ENCODE data around the gene TRIM67.

TRIM67 gene

GRCh38 chr1:231188072-231188471 lies 26.2 kb downstream of the TRIM67 start:
- Histone ChIP-seq H3K4me2 (ENCODE audit: low read depth, low read length) (no peak overlapping the region), H4K20me1 (ENCODE audit: insufficient read depth, low read length) (no peaks in the 10 kb centered on the region), H3K36me3 (replicated peaks; ENCODE audit: insufficient read depth, low read length) (no peaks in the 10 kb centered on the region), H3K27me3 (replicated peaks; ENCODE audit: insufficient read depth, low read length) (no peaks in the 10 kb centered on the region), H3K9ac (ENCODE audit: low read length) (no peak overlapping the region), H2AFZ (ENCODE audit: low read length) (no peak overlapping the region), H3K4me3 (ENCODE audit: low read length) (no peak overlapping the region), H3K27ac (ENCODE audit: low read length) (no peak overlapping the region), H3K4me1 (ENCODE audit: low read length) (no peaks in the 10 kb centered on the region), H3K9me3 (replicated peaks; ENCODE audit: insufficient read depth, low read length) (no peaks in the 10 kb centered on the region), H3K79me2 (ENCODE audit: low read length) (no peaks in the 10 kb centered on the region), H3K9me2 (replicated peaks; ENCODE audit: insufficient read depth, low read length) (no peaks in the 10 kb centered on the region), H3F3A (ENCODE audit: insufficient read depth, low read length) (no peaks in the 10 kb centered on the region)
- no peak for TF ChIP-seq CTCF (IDR thresholded peaks at IDR 0.05; ENCODE audit: low read length)
- TF ChIP-seq EZH2 (optimal IDR thresholded peaks at IDR 0.05; ENCODE audit: low read depth, low read length) = no peak
- no peak for TF ChIP-seq EZH2phosphoT487 (IDR thresholded peaks at IDR 0.05; ENCODE audit: low read length)
- DNase-seq = no peak

GRCh38 chr1:231188768-231189167 lies 26.9 kb downstream of the TRIM67 start:
- Histone ChIP-seq H3K9me3 (replicated peaks; ENCODE audit: insufficient read depth, low read length) (no peaks in the 10 kb centered on the region), H3F3A (ENCODE audit: insufficient read depth, low read length) (no peaks in the 10 kb centered on the region), H3K4me1 (ENCODE audit: low read length) (no peaks in the 10 kb centered on the region), H3K9ac (ENCODE audit: low read length) (no peak overlapping the region), H3K4me3 (ENCODE audit: low read length) (no peak overlapping the region), H3K9me2 (replicated peaks; ENCODE audit: insufficient read depth, low read length) (no peaks in the 10 kb centered on the region), H4K20me1 (ENCODE audit: insufficient read depth, low read length) (no peaks in the 10 kb centered on the region), H3K36me3 (replicated peaks; ENCODE audit: insufficient read depth, low read length) (no peaks in the 10 kb centered on the region), H3K27me3 (replicated peaks; ENCODE audit: insufficient read depth, low read length) (no peaks in the 10 kb centered on the region), H3K4me2 (ENCODE audit: low read depth, low read length) (no peak overlapping the region), H3K79me2 (ENCODE audit: low read length) (no peaks in the 10 kb centered on the region), H2AFZ (ENCODE audit: low read length) (no peak overlapping the region), H3K27ac (ENCODE audit: low read length) (no peak overlapping the region)
- DNase-seq = no peak
- TF ChIP-seq CTCF (IDR thresholded peaks at IDR 0.05; ENCODE audit: low read length) (no peak), EZH2 (optimal IDR thresholded peaks at IDR 0.05; ENCODE audit: low read depth, low read length) (no peak), EZH2phosphoT487 (IDR thresholded peaks at IDR 0.05; ENCODE audit: low read length) (no peak)

- H2AFZ ChIP-seq (ENCODE audit: low read length) = no peak overlapping the region
- H3K4me2 ChIP-seq (ENCODE audit: low read depth, low read length) = no peak overlapping the region
- no peaks in the 10 kb centered on the region for H4K20me1 ChIP-seq (ENCODE audit: insufficient read depth, low read length)
- no peaks in the 10 kb centered on the region for H3K4me1 ChIP-seq (ENCODE audit: low read length)
- H3K9ac ChIP-seq (ENCODE audit: low read length) = no peak overlapping the region
- no peaks in the 10 kb centered on the region for H3F3A ChIP-seq (ENCODE audit: insufficient read depth, low read length)
- no peaks in the 10 kb centered on the region for H3K36me3 ChIP-seq (replicated peaks; ENCODE audit: insufficient read depth, low read length)
- DNase-seq = no peak
- H3K27me3 ChIP-seq (replicated peaks; ENCODE audit: insufficient read depth, low read length) = no peaks in the 10 kb centered on the region
- no peaks in the 10 kb centered on the region for H3K79me2 ChIP-seq (ENCODE audit: low read length)
- no peak overlapping the region for H3K4me3 ChIP-seq (ENCODE audit: low read length)
- H3K9me2 ChIP-seq (replicated peaks; ENCODE audit: insufficient read depth, low read length) = no peaks in the 10 kb centered on the region
- TF ChIP-seq EZH2 (optimal IDR thresholded peaks at IDR 0.05; ENCODE audit: low read depth, low read length) (no peak), EZH2phosphoT487 (IDR thresholded peaks at IDR 0.05; ENCODE audit: low read length) (no peak), CTCF (IDR thresholded peaks at IDR 0.05; ENCODE audit: low read length) (no peak)
- H3K9me3 ChIP-seq (replicated peaks; ENCODE audit: insufficient read depth, low read length) = no peaks in the 10 kb centered on the region
- H3K27ac ChIP-seq (ENCODE audit: low read length) = no peak overlapping the region
Measured at GRCh38 chr1:231189683-231190270, 27.9 kb downstream of the TRIM67 start.
